Middle frontal gyrus (tissue), 1 donor: Measurements from ENCODE around the gene PLBD1.

Experiments used
- DNase-seq: peaks from one replicate; pipeline ENCODE4 v3.0.0-alpha.2; 2015; ENCODE audit warnings: low spot score; ENCODE audit errors: extremely low spot score

The PLBD1 gene, protein sequence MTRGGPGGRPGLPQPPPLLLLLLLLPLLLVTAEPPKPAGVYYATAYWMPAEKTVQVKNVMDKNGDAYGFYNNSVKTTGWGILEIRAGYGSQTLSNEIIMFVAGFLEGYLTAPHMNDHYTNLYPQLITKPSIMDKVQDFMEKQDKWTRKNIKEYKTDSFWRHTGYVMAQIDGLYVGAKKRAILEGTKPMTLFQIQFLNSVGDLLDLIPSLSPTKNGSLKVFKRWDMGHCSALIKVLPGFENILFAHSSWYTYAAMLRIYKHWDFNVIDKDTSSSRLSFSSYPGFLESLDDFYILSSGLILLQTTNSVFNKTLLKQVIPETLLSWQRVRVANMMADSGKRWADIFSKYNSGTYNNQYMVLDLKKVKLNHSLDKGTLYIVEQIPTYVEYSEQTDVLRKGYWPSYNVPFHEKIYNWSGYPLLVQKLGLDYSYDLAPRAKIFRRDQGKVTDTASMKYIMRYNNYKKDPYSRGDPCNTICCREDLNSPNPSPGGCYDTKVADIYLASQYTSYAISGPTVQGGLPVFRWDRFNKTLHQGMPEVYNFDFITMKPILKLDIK

GRCh38 chr12:14567351-14568162, at the start of gene PLBD1:
Gene PLBD1 (minus strand): TSS chr12:14567883. CDS start chr12:14567696, 187 bp downstream.
- DNase-seq, result no peak

GRCh38 chr12:14614704-14615121, 47.0 kb upstream of the PLBD1 start:
- DNase-seq, result no peak

- no peak for DNase-seq
Measured at GRCh38 chr12:14613718-14614117, 46.0 kb upstream of the PLBD1 start.

GRCh38 chr12:14612898-14613445, 45.3 kb upstream of the PLBD1 start:
- DNase-seq, result peak; percentile 42

DNA sequence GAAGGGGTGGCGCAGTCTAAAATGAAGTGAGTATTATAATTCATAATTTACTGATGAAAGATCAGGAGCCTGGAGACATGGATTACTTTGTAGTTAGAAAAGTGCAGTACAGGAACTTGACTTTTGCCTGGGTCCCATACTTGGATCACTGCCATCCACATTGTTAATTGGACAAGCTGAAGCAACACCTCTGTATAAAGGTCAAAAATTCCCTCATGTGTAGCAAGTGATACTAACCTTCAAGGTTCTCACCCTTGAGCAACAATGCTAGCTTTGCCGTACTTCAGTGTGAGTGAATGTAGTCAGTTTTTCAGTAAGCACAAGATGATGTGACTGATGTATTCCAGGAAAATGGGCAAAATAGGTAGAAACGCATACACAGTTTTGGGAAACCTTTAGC, 44.6 kb upstream of the PLBD1 start:
- DNase-seq, result no peak

DNA sequence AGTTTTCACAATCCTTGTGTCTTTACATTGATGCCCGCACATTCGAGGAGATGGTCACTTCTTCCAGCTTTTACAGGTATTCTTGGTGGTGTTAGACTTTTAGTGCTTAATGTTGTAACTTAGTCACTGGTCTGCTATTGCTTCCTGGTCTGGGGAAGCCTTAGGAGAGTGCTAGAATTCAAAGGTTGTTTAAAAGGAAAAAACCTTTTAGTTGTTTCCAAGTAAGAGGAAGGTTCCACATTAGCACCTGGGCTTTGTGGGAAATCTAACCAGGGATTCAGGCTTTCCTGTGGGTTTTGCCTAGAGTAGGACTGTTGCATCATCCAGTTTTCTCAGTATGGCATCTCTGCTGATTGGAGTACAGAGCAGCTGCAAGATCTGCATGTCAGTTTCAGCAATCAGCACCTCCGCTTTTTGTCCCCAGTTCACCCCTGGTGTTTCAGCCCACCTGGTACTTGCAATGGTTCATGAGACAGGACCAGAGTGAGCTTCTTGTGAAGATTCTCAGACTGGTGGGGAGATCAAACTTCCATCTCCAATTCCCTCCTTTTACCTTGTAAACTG, 44.0 kb upstream of the PLBD1 start:
- no peak for DNase-seq

- DNase-seq, result no peak
Measured at GRCh38 chr12:14607568-14607967, 39.9 kb upstream of the PLBD1 start.

DNA sequence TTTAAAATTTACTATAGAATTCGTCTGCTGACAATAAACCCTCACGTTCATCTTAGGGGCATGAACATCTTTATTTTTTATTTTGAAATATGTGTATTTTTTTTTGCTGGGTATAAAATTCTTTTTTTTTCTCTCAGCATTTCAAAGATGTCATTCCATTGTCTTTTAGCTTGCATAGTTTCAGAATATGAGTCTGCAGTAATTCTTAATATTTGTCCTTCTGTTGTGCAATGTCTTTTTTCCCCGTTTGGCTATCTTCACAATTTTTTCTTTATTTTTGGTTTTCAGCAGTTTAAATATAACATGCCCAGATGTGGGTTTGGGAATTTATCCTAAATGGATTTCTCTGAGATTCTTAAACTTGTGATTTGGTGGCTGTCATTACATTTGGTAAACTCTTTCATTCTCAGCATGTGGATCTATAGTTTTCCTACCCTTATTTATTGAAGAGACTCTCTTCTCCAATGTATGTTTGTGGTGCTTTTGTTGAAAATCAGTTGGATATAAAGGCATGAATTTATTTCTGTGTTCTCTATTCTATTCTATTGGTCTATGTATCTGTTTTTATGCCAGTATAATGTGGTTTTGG, 37.8 kb upstream of the PLBD1 start:
- DNase-seq, result no peak

GRCh38 chr12:14601692-14602478, 34.2 kb upstream of the PLBD1 start:
- DNase-seq, result no peak

- DNase-seq, result no peak
Measured at GRCh38 chr12:14597480-14597879, 29.8 kb upstream of the PLBD1 start.

DNA sequence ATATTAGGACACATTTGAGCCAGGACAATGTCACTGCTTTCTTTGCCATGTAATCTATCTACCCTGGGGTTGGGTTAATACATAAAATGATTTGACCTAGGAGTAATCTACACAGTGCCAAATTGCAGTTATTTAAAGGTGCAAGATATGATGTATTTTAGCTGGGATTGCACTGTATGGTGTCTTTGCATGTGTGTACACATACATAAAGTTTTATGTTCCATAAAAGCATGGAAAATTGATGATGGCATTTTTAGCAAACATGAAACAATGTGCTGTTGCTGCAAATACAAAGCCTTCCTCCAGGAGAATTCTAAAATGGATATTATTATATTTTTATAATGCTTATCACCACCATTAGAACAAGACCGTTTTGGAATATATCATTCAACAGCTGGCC, 24.0 kb upstream of the PLBD1 start:
- no peak for DNase-seq

DNA sequence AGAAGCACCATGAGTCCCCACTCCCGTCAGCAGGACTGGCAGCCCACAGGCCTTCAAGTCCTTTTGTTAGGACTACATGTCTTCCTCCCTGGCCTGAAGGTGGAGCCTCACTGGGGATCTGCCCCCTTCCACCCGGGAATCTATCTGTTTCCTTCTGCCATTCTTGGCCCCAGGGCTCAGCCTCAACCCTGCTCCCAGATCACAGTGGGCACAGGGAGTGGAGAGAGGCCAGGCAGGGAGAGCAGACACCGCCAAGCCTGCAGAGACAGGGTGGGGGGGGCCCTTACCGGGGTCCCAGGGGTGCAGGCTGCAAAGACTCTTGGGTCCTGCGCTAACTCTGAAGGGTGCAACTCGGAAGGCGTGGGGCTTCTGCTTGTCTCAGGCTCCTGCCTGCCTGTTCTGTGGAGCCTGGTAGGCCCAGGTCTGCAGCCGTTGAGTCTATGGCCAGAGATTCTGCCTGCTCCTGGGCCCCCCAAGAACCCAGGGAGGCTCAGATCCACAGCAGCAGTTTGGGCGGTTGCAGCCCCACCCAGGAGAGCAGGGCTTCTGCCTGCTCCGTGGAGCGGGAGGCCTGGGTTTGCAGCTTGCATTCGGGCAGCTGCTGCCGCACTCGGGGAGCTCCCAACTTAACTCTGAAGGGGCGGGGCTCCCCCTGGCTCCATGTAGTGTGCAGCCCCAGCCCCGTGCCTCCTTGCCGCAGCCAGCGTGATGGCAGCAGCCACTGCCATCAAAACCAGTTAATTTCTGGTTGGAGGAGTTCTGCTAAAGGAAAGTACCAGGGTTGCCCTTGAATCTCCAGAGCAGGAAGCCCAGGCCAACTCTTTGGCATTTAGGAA, 21.7 kb upstream of the PLBD1 start:
- no peak for DNase-seq

- no peak for DNase-seq
Measured at GRCh38 chr12:14588571-14588970, 20.9 kb upstream of the PLBD1 start.

DNA sequence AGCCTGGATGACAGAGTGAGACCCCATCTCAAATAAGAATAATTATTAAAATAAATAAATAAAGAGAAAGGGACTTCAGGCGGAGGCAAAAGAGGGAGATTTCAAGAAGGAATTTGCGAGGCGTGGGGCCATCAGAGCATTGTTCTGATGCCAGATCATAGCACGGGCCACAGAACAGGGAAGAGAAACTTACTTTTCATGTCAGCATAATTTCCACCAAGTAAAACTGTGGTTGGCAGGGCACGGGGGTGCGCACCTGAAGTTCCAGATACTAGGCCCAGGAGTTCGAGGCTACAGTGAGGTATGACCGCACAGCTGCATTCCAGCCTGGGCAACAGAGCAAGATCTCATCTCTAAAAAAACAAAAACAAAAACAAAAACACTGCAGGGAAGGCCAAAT, 11.0 kb upstream of the PLBD1 start:
- DNase-seq, result no peak

- no peak for DNase-seq
Measured at GRCh38 chr12:14577344-14577743, 9.7 kb upstream of the PLBD1 start.

DNA sequence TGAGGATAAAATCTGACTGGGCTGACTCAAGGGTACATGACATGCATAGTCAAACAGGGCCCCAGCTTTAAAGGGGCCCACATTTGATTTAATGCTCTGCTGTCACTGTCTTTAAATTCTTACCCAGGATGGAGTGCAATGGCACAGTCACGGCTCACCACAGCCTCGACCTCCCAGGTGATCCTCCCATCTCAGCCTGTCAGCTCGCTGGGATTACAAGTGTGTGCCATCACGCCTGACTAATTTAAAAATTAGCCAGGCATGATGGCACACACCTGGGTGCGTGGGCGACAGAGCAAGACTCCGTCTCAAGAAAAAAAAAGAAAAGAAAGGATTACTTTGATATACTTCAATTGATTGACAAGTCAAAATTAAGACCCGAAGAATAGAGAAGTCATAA, 9.2 kb upstream of the PLBD1 start:
- DNase-seq, result no peak

DNA sequence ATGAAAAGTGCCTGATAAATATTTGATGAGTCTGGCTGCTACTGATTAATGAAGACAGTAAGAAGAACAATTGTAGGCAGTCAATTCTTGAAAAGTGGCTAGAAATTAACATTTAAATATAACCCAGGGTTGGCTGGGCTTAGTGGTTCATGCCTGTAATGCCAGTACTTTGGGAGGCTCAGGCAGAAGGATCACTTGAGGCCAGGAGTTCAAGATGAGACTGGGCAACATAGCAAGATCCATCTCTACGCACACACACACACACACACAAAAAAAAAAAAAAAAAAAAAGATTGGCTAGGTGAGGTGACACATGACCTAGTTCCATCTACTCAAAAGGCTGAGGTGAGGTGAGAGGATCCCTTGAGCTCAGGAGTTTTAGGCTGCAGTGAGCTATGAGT, 7.9 kb upstream of the PLBD1 start:
- no peak for DNase-seq

DNA sequence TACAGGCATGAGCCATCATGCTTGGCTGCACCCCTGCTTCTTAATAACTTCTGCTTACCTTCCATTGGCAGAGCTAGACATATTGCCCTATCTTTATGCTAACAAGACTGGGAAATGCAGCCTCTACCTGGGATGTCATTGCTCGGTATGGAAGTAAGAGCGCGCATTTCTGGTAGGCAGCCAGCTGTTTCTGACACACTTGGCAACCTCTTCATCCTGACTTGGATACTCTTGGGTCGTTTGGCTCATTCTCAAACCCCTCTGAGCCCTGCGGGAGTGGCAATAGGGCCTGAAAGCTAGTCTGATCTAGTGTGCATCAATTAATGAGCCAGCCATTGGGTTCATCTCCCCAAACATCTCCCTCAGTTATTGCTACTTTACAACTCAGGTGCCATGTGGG, 5.4 kb upstream of the PLBD1 start:
- no peak for DNase-seq

- no peak for DNase-seq
Measured at GRCh38 chr12:14572401-14572800, 4.7 kb upstream of the PLBD1 start.

DNA sequence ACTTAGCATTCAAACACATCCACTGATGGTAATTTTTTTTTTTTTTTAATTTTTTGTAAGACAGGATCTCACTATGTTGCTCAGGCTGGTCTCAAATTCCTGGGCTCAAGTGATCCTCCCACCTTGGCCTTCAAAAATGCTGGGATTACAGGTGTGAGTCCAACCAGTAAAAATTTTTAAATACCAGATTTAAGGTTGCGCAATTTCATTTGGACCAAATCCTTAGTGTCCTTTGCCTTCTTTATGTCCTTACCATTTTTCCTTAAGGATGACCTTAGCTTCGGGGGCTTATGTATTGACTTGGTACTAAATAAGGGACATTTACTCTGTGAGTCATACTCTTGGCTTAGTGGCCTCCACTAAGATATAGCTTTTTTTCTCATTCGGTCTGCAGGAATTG, 4.1 kb upstream of the PLBD1 start:
- DNase-seq, result no peak
